Astrocyte (in vitro differentiated cells and primary cell): ENCODE results near the gene KCNN2. TPM values are rescaled to one million over a fixed set of nuclear protein-coding genes. Genes with fewer than 3 reads are reported as not detected.
A peak's percentile ranks its signal among the peaks of the same experiment; 100 is the strongest.

Source experiments
- DNase-seq: peaks from one replicate; pipeline ENCODE4 v3.0.0-alpha.2; 2010; ENCODE audit warnings: low read depth
- FAIRE-seq: peaks from 2 replicates; lab custom pipeline; 2011; peaks lifted over from hg19 to GRCh38; lab: Jason Lieb, UNC
- H2AFZ ChIP-seq: 2 replicates; pipeline ENCODE4 v1.6.0; 2012; ENCODE audit warnings: low read depth, low read length, inconsistent platforms
- H3K27ac ChIP-seq: 2 replicates; pipeline ENCODE4 v1.5.1; 2011; ENCODE audit warnings: low read depth, low read length, inconsistent platforms
- H3K27me3 ChIP-seq: 2 replicates; pipeline ENCODE4 v1.6.0; 2011; ENCODE audit warnings: low read length, inconsistent platforms; ENCODE audit not compliant: insufficient read depth
- H3K36me3 ChIP-seq: 2 replicates; pipeline ENCODE4 v1.5.1; 2011; ENCODE audit warnings: low read length, inconsistent platforms; ENCODE audit not compliant: insufficient read depth
- H3K4me1 ChIP-seq: 2 replicates; pipeline ENCODE4 v1.5.1; 2011; ENCODE audit warnings: low read length, inconsistent platforms; ENCODE audit not compliant: insufficient read depth
- H3K4me2 ChIP-seq: 2 replicates; pipeline ENCODE4 v1.6.0; 2012; ENCODE audit warnings: low read length, inconsistent platforms
- H3K4me3 ChIP-seq: 2 replicates; pipeline ENCODE4 v1.5.1; 2011; ENCODE audit warnings: low read depth, mild to moderate bottlenecking, low read length, inconsistent platforms; ENCODE audit not compliant: insufficient read depth
- H3K79me2 ChIP-seq: 2 replicates; pipeline ENCODE4 v1.6.0; 2012; ENCODE audit warnings: mild to moderate bottlenecking, low read length, inconsistent platforms; ENCODE audit not compliant: insufficient read depth
- H3K9ac ChIP-seq: 2 replicates; pipeline ENCODE4 v1.6.0; 2012; ENCODE audit warnings: mild to moderate bottlenecking, low read length, inconsistent platforms
- H3K9me3 ChIP-seq: 2 replicates; pipeline ENCODE4 v1.5.1; 2012; ENCODE audit warnings: low read depth, mild to moderate bottlenecking, low read length, inconsistent platforms; ENCODE audit not compliant: insufficient read depth
- H4K20me1 ChIP-seq: 2 replicates; pipeline ENCODE4 v1.6.0; 2012; ENCODE audit warnings: low read length, inconsistent platforms; ENCODE audit not compliant: insufficient read depth
- H3K27ac Mint-ChIP-seq: one replicate; pipeline ENCODE4 v1.8.0; 2021; ENCODE audit warnings: mild to moderate bottlenecking, mixed read lengths; ENCODE audit not compliant: unreplicated experiment
- H3K27me3 Mint-ChIP-seq: one replicate; pipeline ENCODE4 v1.8.0; 2021; ENCODE audit warnings: low read depth, mixed read lengths; ENCODE audit not compliant: unreplicated experiment
- H3K36me3 Mint-ChIP-seq: one replicate; pipeline ENCODE4 v1.8.0; 2021; ENCODE audit warnings: low read depth, mixed read lengths; ENCODE audit not compliant: unreplicated experiment
- H3K4me1 Mint-ChIP-seq: one replicate; pipeline ENCODE4 v1.8.0; 2021; ENCODE audit warnings: low read depth, mixed read lengths; ENCODE audit not compliant: unreplicated experiment
- H3K4me3 Mint-ChIP-seq: one replicate; pipeline ENCODE4 v1.8.0; 2021; ENCODE audit warnings: mild to moderate bottlenecking, moderate library complexity, mixed read lengths; ENCODE audit not compliant: unreplicated experiment
- H3K9me3 Mint-ChIP-seq: one replicate; pipeline ENCODE4 v1.8.0; 2021; ENCODE audit warnings: mild to moderate bottlenecking, mixed read lengths; ENCODE audit not compliant: unreplicated experiment
- CTCF ChIP-seq: IDR thresholded peaks from 2 replicates; pipeline ENCODE4 v1.5.1; 2011; ENCODE audit warnings: low read depth, mild to moderate bottlenecking, inconsistent platforms, low read length, moderate library complexity; ENCODE audit not compliant: insufficient read depth
- EZH2 ChIP-seq: IDR thresholded peaks from 2 replicates; pipeline ENCODE4 v1.6.1; 2012; ENCODE audit warnings: mild to moderate bottlenecking, low read length, inconsistent platforms; ENCODE audit not compliant: insufficient read depth
- total RNA-seq: library from RNA; stranded (reverse); gene quantifications from 2 replicates; pipeline ENCODE4 v1.2.1, GENCODE V29; 2021

KCNN2 gene
- total RNA-seq, 1 donor from 2014 or later: 0.32 TPM

- Histone ChIP-seq H3K4me1 (no peaks in the 10 kb centered on the region), H3K27me3 (no peaks in the 10 kb centered on the region), H3K27ac (no peak overlapping the region), H3K36me3 (no peaks in the 10 kb centered on the region), H2AFZ (no peak overlapping the region), H3K9ac (no peak overlapping the region), H3K4me2 (no peak overlapping the region), H4K20me1 (no peaks in the 10 kb centered on the region), H3K4me3 (no peak overlapping the region), H3K9me3 (no peaks in the 10 kb centered on the region), H3K79me2 (no peaks in the 10 kb centered on the region)
- Mint-ChIP-seq H3K27ac (no peak overlapping the region), H3K9me3 (peaks cover 1% of the 10 kb centered on the region), H3K4me3 (no peak overlapping the region), H3K36me3 (no peaks in the 10 kb centered on the region), H3K4me1 (peaks cover 10% of the 10 kb centered on the region), H3K27me3 (no peaks in the 10 kb centered on the region)
- TF ChIP-seq EZH2 (no peak), CTCF (no peak)
- FAIRE-seq (no peak), DNase-seq (no peak)
Observed at GRCh38 chr5:114435220-114435481, 73.3 kb downstream of the KCNN2 start.

- H3K4me3 Mint-ChIP-seq: no peak overlapping the region
- H3K36me3 Mint-ChIP-seq: no peaks in the 10 kb centered on the region
- FAIRE-seq: no peak
- Histone ChIP-seq H3K4me3 (no peak overlapping the region), H3K27me3 (no peaks in the 10 kb centered on the region), H3K4me2 (no peak overlapping the region), H3K36me3 (no peaks in the 10 kb centered on the region), H2AFZ (no peak overlapping the region), H3K79me2 (no peaks in the 10 kb centered on the region), H3K9ac (no peak overlapping the region), H3K9me3 (no peaks in the 10 kb centered on the region), H3K4me1 (no peaks in the 10 kb centered on the region), H4K20me1 (no peaks in the 10 kb centered on the region), H3K27ac (no peak overlapping the region)
- no peak overlapping the region for H3K27ac Mint-ChIP-seq
- H3K9me3 Mint-ChIP-seq: peaks cover 1% of the 10 kb centered on the region
- TF ChIP-seq CTCF (no peak), EZH2 (no peak)
- peaks cover 10% of the 10 kb centered on the region for H3K4me1 Mint-ChIP-seq
- H3K27me3 Mint-ChIP-seq: no peaks in the 10 kb centered on the region
- no peak for DNase-seq
Observed at GRCh38 chr5:114435885-114436299, 74.0 kb downstream of the KCNN2 start.

- H4K20me1 ChIP-seq: no peaks in the 10 kb centered on the region
- H3K4me3 ChIP-seq: no peak overlapping the region
- no peak for DNase-seq
- H3K4me1 Mint-ChIP-seq: peaks cover 10% of the 10 kb centered on the region
- H3K4me2 ChIP-seq: no peak overlapping the region
- H3K79me2 ChIP-seq: no peaks in the 10 kb centered on the region
- H3K27me3 Mint-ChIP-seq: no peaks in the 10 kb centered on the region
- H3K9me3 Mint-ChIP-seq: peaks cover 1% of the 10 kb centered on the region
- no peaks in the 10 kb centered on the region for H3K9me3 ChIP-seq
- no peaks in the 10 kb centered on the region for H3K36me3 Mint-ChIP-seq
- H3K27ac Mint-ChIP-seq: peak overlapping the region; percentile 37
- no peak for FAIRE-seq
- TF ChIP-seq EZH2 (no peak), CTCF (no peak)
- H2AFZ ChIP-seq: no peak overlapping the region
- no peak overlapping the region for H3K4me3 Mint-ChIP-seq
- H3K36me3 ChIP-seq: no peaks in the 10 kb centered on the region
- no peaks in the 10 kb centered on the region for H3K27me3 ChIP-seq
- H3K4me1 ChIP-seq: no peaks in the 10 kb centered on the region
- no peak overlapping the region for H3K9ac ChIP-seq
- H3K27ac ChIP-seq: no peak overlapping the region
Observed at GRCh38 chr5:114437936-114438335, 76.1 kb downstream of the KCNN2 start.
